Heart left ventricle (tissue), 16 donors: Measurements from ENCODE around the gene PYGB. TPM values are rescaled to one million over a fixed set of nuclear protein-coding genes. Genes with fewer than 3 reads are reported as not detected.
A peak's percentile ranks its signal among the peaks of the same experiment; 100 is the strongest.

Experiments
- ATAC-seq, 4 donors: fragments of 200-7000 bp; cut with Tn5 transposase; one replicate each; pipeline ENCODE4 v1.9.1; 2020 to 2022; ENCODE audit warnings: moderate library complexity in 4 of 4, mild to moderate bottlenecking in 3 of 4, moderate number of reproducible peaks in 1 of 4
- DNase-seq, 5 donors: peaks; one replicate each; pipeline ENCODE4 v3.0.0-alpha.2; 2020
- H3K27ac ChIP-seq, 12 donors: fragments of 200-600 bp; sonication (generic) in 4 of 12; one replicate each; pipeline versions ENCODE4 v1.5.0 to v1.8.0; 2016 to 2022; ENCODE audit warnings: mild to moderate bottlenecking in 2 of 12
- H3K27me3 ChIP-seq, 9 donors: fragments of 200-600 bp; sonication (generic) in 2 of 9; one replicate each; pipeline versions ENCODE4 v1.5.1 to v1.8.0; 2016 to 2022; ENCODE audit warnings: mild to moderate bottlenecking in 3 of 9
- H3K36me3 ChIP-seq, 9 donors: fragments of 200-600 bp; sonication (generic) in 2 of 9; one replicate each; pipeline versions ENCODE4 v1.5.0 to v1.8.0; 2018 to 2022; ENCODE audit warnings: mild to moderate bottlenecking in 2 of 9
- H3K4me1 ChIP-seq, 12 donors: fragments of 200-600 bp; sonication (generic) in 4 of 12; one replicate each; pipeline versions ENCODE4 v1.5.0 to v1.8.0; 2016 to 2022; ENCODE audit warnings: mild to moderate bottlenecking in 3 of 12
- H3K4me3 ChIP-seq, 12 donors: fragments of 200-600 bp; sonication (generic) in 4 of 12; one replicate each; pipeline versions ENCODE4 v1.5.0 to v1.8.0; 2017 to 2022; ENCODE audit warnings: mild to moderate bottlenecking in 9 of 12, moderate library complexity in 4 of 12
- H3K9me3 ChIP-seq, 12 donors: fragments of 200-600 bp; sonication (generic) in 4 of 12; one replicate each; pipeline versions ENCODE4 v1.5.0 to v1.8.0; 2016 to 2022; ENCODE audit warnings: mild to moderate bottlenecking in 1 of 12
- POLR2A ChIP-seq, 2 donors: fragments of 450-650 bp; IDR thresholded peaks; one replicate each; pipeline ENCODE4 v1.6.1; 2017; ENCODE audit warnings: antibody characterized with exemption in 2 of 2, mild to moderate bottlenecking in 2 of 2, moderate library complexity in 2 of 2
- WGBS, 4 donors: extraction: QIAGEN DNeasy Blood & Tissue Kit in 2 of 4; methylation state at CpG; one replicate each; pipeline versions ENCODE4 v1.1.5 to v1.1.7; 2013 to 2018; 5-methylcytosine and 5-hydroxymethylcytosine counted together
- intact Hi-C, 10 donors: fragments of 100-400 bp; cut with DNase I; formaldehyde crosslinking; loops; one replicate each; pipeline versions ENCODE4 v1.11.1 to v1.14.2; 2022
- polyA plus RNA-seq, 2 donors: library from polyadenylated mRNA; stranded (reverse); fragments of 200-250 nt; gene quantifications; one replicate each; pipeline ENCODE4 v1.2.3, GENCODE V29; 2013
- total RNA-seq, 9 donors: library from RNA; depleted of rRNA in 2 of 9; stranded (reverse); fragments of >200 nt in 2 of 9; fragmentation: NEBNext Ultra II Directional in 3 of 9; extraction: Animal tissue kit (Norgen Biotek cat#: 25700) in 3 of 9; gene quantifications; one replicate each; pipeline versions ENCODE4 v1.1.0 to v1.2.4, GENCODE V29; 2016 to 2023
- TF ChIP-seq, protein P1 (sequence below), 12 donors: fragments of 200-600 bp; sonication (generic) in 4 of 12; IDR thresholded peaks; one replicate each; pipeline versions ENCODE4 v1.5.0 to v1.8.0; 2018 to 2022; ENCODE audit warnings: antibody characterized with exemption in 12 of 12, mild to moderate bottlenecking in 5 of 12
- donor health status: ischemic (EF 13 %, LVEDD 7.1; RV severe dilation, severe dysfunction).
- donor health status: healthy with polysubstance abuse.
- donor health status: DM: no; HTN: yes; CAD: no.
- donor health status: DM: no; HTN: no; CAD: no.
- donor health status: ischemic (EF 25% LVEDD 6.9; RV normal size, moderate dysfunction).
- donor health status: ischemic (EF 25% LVEDD 5.7; RV mildly dilated, moderate dysfunction).
- donor health status: healthy.
- donor health status: DM: yes; HTN: yes; CAD: no.
- donor health status: ischemic (EF 35%, LVEDD 5.7; RV mildly dilated, moderate dysfunction).
- donor health status: nonischemic (EF 11% LVEDD 7.7; RV severe dilation, severe dysfunction).
- donor health status: DM: yes; HTN: yes; CAD: no.
- donor health status: PGD.
- donor health status: ischemic (EF 29% LVEDD 5.4; RV normal size, mild dysfunction).
- donor health status: nonischemic (EF 23%, LVEDD 6.1; RV moderate dilation, normal function).

The PYGB gene
- total and polyA plus RNA-seq, 11 donors, result 144 to 450 (median 232) TPM

DNA sequence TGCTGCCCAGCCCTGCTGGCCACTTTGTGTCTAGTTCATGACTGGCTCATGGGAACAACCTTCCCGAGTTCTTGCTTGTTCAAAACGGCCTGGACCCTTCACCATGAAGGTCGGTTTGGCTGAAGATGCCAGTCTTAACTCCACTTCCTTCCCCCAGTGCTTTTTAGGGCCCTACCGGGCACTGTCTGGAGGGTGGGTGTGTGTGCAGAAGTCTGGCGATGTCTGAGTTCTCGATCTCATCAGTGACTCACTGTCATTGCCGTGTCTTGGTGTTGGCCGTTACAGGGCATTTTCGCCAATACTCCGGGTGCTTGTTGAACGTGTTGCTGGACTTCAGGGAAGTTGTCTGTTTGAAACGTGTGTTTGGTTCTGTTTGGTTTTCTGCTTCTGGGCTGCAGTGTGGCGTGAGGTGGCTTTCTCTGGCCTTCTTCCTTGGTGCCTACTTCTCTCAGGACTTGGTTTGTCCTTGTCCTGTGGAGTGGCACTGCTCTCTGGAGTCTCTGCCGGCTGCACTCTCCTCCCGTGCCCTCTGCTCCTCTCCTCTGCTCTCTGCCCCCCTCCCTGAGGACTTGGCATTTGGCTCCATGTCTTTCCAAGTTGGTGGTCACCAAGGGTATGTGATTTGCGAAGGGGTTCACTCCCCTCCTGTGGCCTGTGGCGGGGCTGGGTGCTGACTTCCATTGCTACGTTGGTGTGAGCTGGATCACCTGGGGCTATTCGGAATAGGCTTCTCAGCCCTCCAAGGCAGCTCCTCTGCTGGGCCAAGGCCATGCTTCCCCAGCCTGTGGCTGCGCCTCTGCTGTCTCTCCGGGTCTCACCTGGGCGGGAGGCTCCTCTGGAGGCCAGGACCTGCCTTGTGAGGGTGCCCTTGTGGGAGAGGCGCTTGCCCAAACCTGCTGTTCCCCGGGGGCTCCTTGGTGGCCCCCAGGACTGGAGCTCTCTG, 38.2 kb downstream of the PYGB start:
- 72 to 85% (median 82%) methylated on average over 18 to 24 of the region's 24 CpGs for WGBS, 4 donors
- no peaks in the 10 kb centered on the region for H3K9me3 ChIP-seq
- H3K27ac ChIP-seq, result peak overlapping the region in 3 of 12 donors; percentile 11 to 35 (median 24)
- H3K4me3 ChIP-seq, result no peak overlapping the region
- ATAC-seq (no peak), DNase-seq (peak; percentile 4 to 54 (median 15))
- TF ChIP-seq, protein P1, sequence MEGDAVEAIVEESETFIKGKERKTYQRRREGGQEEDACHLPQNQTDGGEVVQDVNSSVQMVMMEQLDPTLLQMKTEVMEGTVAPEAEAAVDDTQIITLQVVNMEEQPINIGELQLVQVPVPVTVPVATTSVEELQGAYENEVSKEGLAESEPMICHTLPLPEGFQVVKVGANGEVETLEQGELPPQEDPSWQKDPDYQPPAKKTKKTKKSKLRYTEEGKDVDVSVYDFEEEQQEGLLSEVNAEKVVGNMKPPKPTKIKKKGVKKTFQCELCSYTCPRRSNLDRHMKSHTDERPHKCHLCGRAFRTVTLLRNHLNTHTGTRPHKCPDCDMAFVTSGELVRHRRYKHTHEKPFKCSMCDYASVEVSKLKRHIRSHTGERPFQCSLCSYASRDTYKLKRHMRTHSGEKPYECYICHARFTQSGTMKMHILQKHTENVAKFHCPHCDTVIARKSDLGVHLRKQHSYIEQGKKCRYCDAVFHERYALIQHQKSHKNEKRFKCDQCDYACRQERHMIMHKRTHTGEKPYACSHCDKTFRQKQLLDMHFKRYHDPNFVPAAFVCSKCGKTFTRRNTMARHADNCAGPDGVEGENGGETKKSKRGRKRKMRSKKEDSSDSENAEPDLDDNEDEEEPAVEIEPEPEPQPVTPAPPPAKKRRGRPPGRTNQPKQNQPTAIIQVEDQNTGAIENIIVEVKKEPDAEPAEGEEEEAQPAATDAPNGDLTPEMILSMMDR (IDR thresholded peaks at IDR 0.05), result no peak
- TF ChIP-seq POLR2A (IDR thresholded peaks at IDR 0.05), result no peak
- peaks cover 3 to 100% (median 94%) of the 10 kb centered on the region in 9 donors for H3K36me3 ChIP-seq
- intact Hi-C loops, result no loop called here
- H3K4me1 ChIP-seq, result peaks cover 0 to 14% (median 7%) of the 10 kb centered on the region in 12 donors
- no peaks in the 10 kb centered on the region for H3K27me3 ChIP-seq

DNA sequence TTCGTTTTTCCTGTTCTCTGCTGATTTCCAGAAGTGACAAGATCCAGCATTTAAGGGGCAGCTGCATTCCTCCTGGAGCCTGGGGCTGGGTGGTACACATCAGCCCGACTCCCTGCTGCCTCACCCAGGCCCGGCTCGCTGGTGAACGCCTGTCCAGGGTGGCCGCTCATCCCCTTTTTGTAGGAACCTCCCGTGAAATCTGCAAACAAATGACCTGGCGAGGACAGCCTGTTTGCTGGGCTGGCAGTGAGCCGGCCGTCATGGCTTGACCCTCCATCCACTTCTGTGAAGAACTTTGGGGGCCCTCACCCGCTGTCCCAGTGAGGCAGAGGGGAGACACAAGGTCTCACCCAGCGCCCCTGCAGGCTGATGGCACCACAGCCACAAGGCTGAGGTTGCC, 39.0 kb downstream of the PYGB start:
- intact Hi-C loops, result no loop called here
- no peak for TF ChIP-seq POLR2A (IDR thresholded peaks at IDR 0.05)
- TF ChIP-seq, protein P1 (IDR thresholded peaks at IDR 0.05), result no peak
- Histone ChIP-seq H3K27ac (peak overlapping the region in 1 of 12 donors; percentile 11), H3K27me3 (no peaks in the 10 kb centered on the region), H3K4me3 (no peak overlapping the region), H3K4me1 (peaks cover 0 to 22% (median 11%) of the 10 kb centered on the region in 12 donors), H3K9me3 (no peaks in the 10 kb centered on the region), H3K36me3 (peaks cover 3 to 100% (median 94%) of the 10 kb centered on the region in 9 donors)
- 89 to 95% (median 91%) methylated on average over 11 to 12 of the region's 12 CpGs for WGBS, 4 donors
- DNase-seq (peak in 4 of 5 donors; percentile 13 to 25 (median 22)), ATAC-seq (no peak)

- intact Hi-C loops, result no loop called here
- 91 to 96% (median 92%) methylated on average over 15 to 16 of the region's 16 CpGs for WGBS, 4 donors
- no peak overlapping the region for H3K4me3 ChIP-seq
- H3K9me3 ChIP-seq, result no peaks in the 10 kb centered on the region
- no peak overlapping the region for H3K27ac ChIP-seq
- DNase-seq (peak in 4 of 5 donors; percentile 3 to 26 (median 14)), ATAC-seq (no peak)
- no peaks in the 10 kb centered on the region for H3K27me3 ChIP-seq
- peaks cover 2 to 99% (median 94%) of the 10 kb centered on the region in 9 donors for H3K36me3 ChIP-seq
- H3K4me1 ChIP-seq, result peaks cover 0 to 30% (median 14%) of the 10 kb centered on the region in 12 donors
- no peak for TF ChIP-seq POLR2A (IDR thresholded peaks at IDR 0.05)
Measured at GRCh38 chr20:25287631-25288290, 39.9 kb downstream of the PYGB start.

GRCh38 chr20:25288291-25289181, 40.7 kb downstream of the PYGB start:
- Histone ChIP-seq H3K4me1 (peaks cover 0 to 35% (median 14%) of the 10 kb centered on the region in 12 donors), H3K27me3 (no peaks in the 10 kb centered on the region), H3K27ac (peak overlapping the region in 2 of 12 donors; percentile 11 to 29), H3K4me3 (no peak overlapping the region), H3K36me3 (peaks cover 0 to 96% (median 87%) of the 10 kb centered on the region in 9 donors), H3K9me3 (no peaks in the 10 kb centered on the region)
- ATAC-seq (no peak), DNase-seq (peak; percentile 4 to 49 (median 19))
- intact Hi-C loops, result no loop called here
- TF ChIP-seq, protein P1 (IDR thresholded peaks at IDR 0.05), result no peak
- no peak for TF ChIP-seq POLR2A (IDR thresholded peaks at IDR 0.05)
- 75 to 86% (median 82%) methylated on average over 20 to 22 of the region's 22 CpGs for WGBS, 4 donors
